IMR-90 (cell line): ENCODE data around the gene MNAT1. TPM values are rescaled to one million over a fixed set of nuclear protein-coding genes. Genes with fewer than 3 reads are reported as not detected.

Source experiments
- ATAC-seq: fragments of 200-7000 bp; cut with Tn5 transposase; 2 replicates; pipeline ENCODE4 v1.9.1; 2020; ENCODE audit warnings: low read depth, mild to moderate bottlenecking, moderate library complexity
- BruUV-seq: library from RNA; stranded (reverse); fragments of 400-500 nt; replicated peaks from 2 replicates; lab custom pipeline; 2021; lab: Mats Ljungman, UMichigan
- CTCF ChIA-PET: fragments of 300-600 bp; formaldehyde crosslinking; extraction: SDS; loops from one replicate; lab custom pipeline; 2021; ENCODE audit warnings: antibody characterized with exemption; lab: Yijun Ruan, JAX
- POLR2A ChIA-PET: fragments of 300-600 bp; sonication (Branson Sonifier 250); formaldehyde crosslinking; loops from one replicate; lab custom pipeline; 2022; ENCODE audit warnings: antibody characterized with exemption; ENCODE audit not compliant: unreplicated experiment; lab: Charles Lee
- DNase-seq: peaks from one replicate; pipeline ENCODE4 v3.0.0; 2013
- H2AFZ ChIP-seq: replicated peaks from 2 replicates; pipeline ENCODE3; 2013; ENCODE audit warnings: low read length, mild to moderate bottlenecking; ENCODE audit not compliant: poor library complexity
- H2AK5ac ChIP-seq: 2 replicates; pipeline ENCODE4 v1.6.1; 2013; ENCODE audit warnings: low read depth, low read length, inconsistent platforms
- H2AK9ac ChIP-seq: replicated peaks from 2 replicates; pipeline ENCODE3; 2013; ENCODE audit warnings: mild to moderate bottlenecking, low read depth, low read length, moderate library complexity; ENCODE audit not compliant: poor library complexity
- H2BK120ac ChIP-seq: 2 replicates; pipeline ENCODE4 v1.6.1; 2013; ENCODE audit warnings: low read depth, low read length, inconsistent platforms
- H2BK15ac ChIP-seq: 3 replicates; pipeline ENCODE4 v1.6.1; 2013; ENCODE audit warnings: low read depth, low read length, inconsistent platforms
- H2BK20ac ChIP-seq: 2 replicates; pipeline ENCODE4 v1.6.1; 2013; ENCODE audit warnings: low read depth, mild to moderate bottlenecking, inconsistent platforms, low read length, moderate library complexity
- H2BK5ac ChIP-seq: 2 replicates; pipeline ENCODE4 v1.6.1; 2013; ENCODE audit warnings: mild to moderate bottlenecking, low read depth, low read length, inconsistent platforms; ENCODE audit not compliant: poor library complexity, severe bottlenecking
- H3K14ac ChIP-seq: replicated peaks from 2 replicates; pipeline ENCODE4 v1.6.1; 2013; ENCODE audit warnings: low read depth, low read length, inconsistent platforms
- H3K18ac ChIP-seq: 2 replicates; pipeline ENCODE4 v1.6.1; 2013; ENCODE audit warnings: low read depth, low read length, control low read depth
- H3K23ac ChIP-seq: 2 replicates; pipeline ENCODE4 v1.6.1; 2013; ENCODE audit warnings: low read depth, low read length, inconsistent platforms
- H3K27ac ChIP-seq: 2 replicates; pipeline ENCODE4 v1.5.1; 2013; ENCODE audit warnings: mild to moderate bottlenecking, control low read depth, low read length; ENCODE audit not compliant: insufficient read depth
- H3K27me3 ChIP-seq: 2 replicates; pipeline ENCODE4 v1.6.1; 2013; ENCODE audit warnings: low read length; ENCODE audit not compliant: control insufficient read depth, insufficient read depth
- H3K36me3 ChIP-seq: 2 replicates; pipeline ENCODE4 v1.6.1; 2013; ENCODE audit warnings: low read length, mixed read lengths; ENCODE audit not compliant: control insufficient read depth, insufficient read depth
- H3K4ac ChIP-seq: 2 replicates; pipeline ENCODE4 v1.6.1; 2013; ENCODE audit warnings: low read depth, low read length, inconsistent platforms
- H3K4me1 ChIP-seq: 2 replicates; pipeline ENCODE4 v1.6.1; 2013; ENCODE audit warnings: low read length, mixed read lengths; ENCODE audit not compliant: control insufficient read depth, insufficient read depth
- H3K4me2 ChIP-seq: 2 replicates; pipeline ENCODE4 v1.6.1; 2013; ENCODE audit warnings: low read depth, mild to moderate bottlenecking, control low read depth, low read length, moderate library complexity
- H3K4me3 ChIP-seq: 2 replicates; pipeline ENCODE4 v1.5.1; 2013; ENCODE audit warnings: low read depth, mild to moderate bottlenecking, control low read depth, low read length, moderate library complexity; ENCODE audit not compliant: insufficient read depth
- H3K56ac ChIP-seq: 2 replicates; pipeline ENCODE4 v1.6.1; 2013; ENCODE audit warnings: low read length, inconsistent platforms; ENCODE audit not compliant: insufficient read depth; ENCODE audit errors: extremely low read depth
- H3K79me1 ChIP-seq, 2 experiments: 2 replicates each; pipeline ENCODE4 v1.6.1; 2013; ENCODE audit warnings: low read length in 2 of 2, inconsistent platforms in 1 of 2, low read depth in 1 of 2
- H3K9ac ChIP-seq: 2 replicates; pipeline ENCODE4 v1.6.1; 2013; ENCODE audit warnings: low read depth, low read length, control low read depth
- H3K9me1 ChIP-seq: 2 replicates; pipeline ENCODE4 v1.6.1; 2013; ENCODE audit warnings: low read length, inconsistent platforms; ENCODE audit not compliant: insufficient read depth
- H3K9me3 ChIP-seq: 2 replicates; pipeline ENCODE4 v1.6.1; 2013; ENCODE audit warnings: low read length; ENCODE audit not compliant: control insufficient read depth, insufficient read depth
- H4K20me1 ChIP-seq: 2 replicates; pipeline ENCODE4 v1.6.1; 2013; ENCODE audit warnings: low read length, inconsistent platforms; ENCODE audit not compliant: insufficient read depth
- H4K5ac ChIP-seq: 2 replicates; pipeline ENCODE4 v1.6.1; 2013; ENCODE audit warnings: mild to moderate bottlenecking, low read depth, low read length, control low read depth
- H4K8ac ChIP-seq, 2 experiments: 2 replicates each; pipeline ENCODE4 v1.6.1; 2013; ENCODE audit warnings: low read depth in 2 of 2, low read length in 2 of 2, control low read depth in 1 of 2, inconsistent platforms in 1 of 2
- H4K91ac ChIP-seq: 2 replicates; pipeline ENCODE4 v1.6.1; 2013; ENCODE audit warnings: low read depth, low read length, inconsistent platforms; ENCODE audit not compliant: insufficient read depth
- BHLHE40 ChIP-seq: fragments of 150-350 bp; IDR thresholded peaks from 2 replicates; pipeline ENCODE4 v1.6.1; 2016; ENCODE audit warnings: mild to moderate bottlenecking, low read depth, low read length
- CHD1 ChIP-seq: IDR thresholded peaks from 2 replicates; pipeline ENCODE4 v1.6.1; 2012; ENCODE audit warnings: low read depth, low read length, improper control_type of control experiment
- ELK1 ChIP-seq: fragments of 150-350 bp; IDR thresholded peaks from 2 replicates; pipeline ENCODE4 v1.6.1; 2016; ENCODE audit warnings: low read depth, mild to moderate bottlenecking, low read length, moderate library complexity, borderline replicate concordance
- MAZ ChIP-seq: IDR thresholded peaks from 2 replicates; pipeline ENCODE4 v1.6.1; 2012; ENCODE audit warnings: low read depth, mild to moderate bottlenecking, low read length, improper control_type of control experiment, moderate library complexity, borderline replicate concordance
- SMC3 ChIP-seq: fragments of 150-350 bp; IDR thresholded peaks from 2 replicates; pipeline ENCODE4 v1.6.1; 2016; ENCODE audit warnings: low read depth, mild to moderate bottlenecking, antibody characterized with exemption, low read length, moderate library complexity
- WGBS, 2 experiments: methylation state at CpG; one replicate each; pipeline versions ENCODE4 v1.1.5 to v1.1.7; 2013; ENCODE audit warnings: missing lambda C conversion rate in 2 of 2; ENCODE audit not compliant: insufficient read length in 1 of 2; ENCODE audit errors: extremely low coverage in 2 of 2; 5-methylcytosine and 5-hydroxymethylcytosine counted together
- dilution Hi-C: fragments of 300-500 bp; cut with HindIII; formaldehyde crosslinking; loops from one replicate; pipeline ENCODE4 v1.14.3; 2018; ENCODE audit warnings: low sequenced_read_pairs; ENCODE audit not compliant: unreplicated experiment
- in situ Hi-C: fragments of 300-500 bp; cut with MboI; formaldehyde crosslinking; loops from 3 replicates; pipeline ENCODE4 v1.14.3; 2019; ENCODE audit warnings: low sequenced_read_pairs, inconsistent platforms, mixed read lengths
- intact Hi-C: fragments of 100-400 bp; cut with micrococcal nuclease; formaldehyde crosslinking; loops from 2 replicates; pipeline ENCODE4 v1.10.0; 2022
- polyA plus RNA-seq, 3 experiments: library from polyadenylated mRNA; depleted of rRNA; stranded (reverse); fragments of >200 nt; gene quantifications; 2 replicates each; pipeline ENCODE4 v1.2.3, GENCODE V29; 2012; ENCODE audit warnings: low replicate concordance in 1 of 3
- total RNA-seq: library from RNA; depleted of rRNA; stranded (reverse); fragments of >200 nt; gene quantifications from 2 replicates; pipeline ENCODE4 v1.2.3, GENCODE V29; 2012
- TF ChIP-seq, protein P1 (sequence below): fragments of 150-350 bp; IDR thresholded peaks from 2 replicates; pipeline ENCODE4 v1.6.1; 2017; ENCODE audit warnings: mild to moderate bottlenecking, antibody characterized with exemption, low read length, low read depth

The MNAT1 gene
- total and polyA plus RNA-seq, 2 of the 4 experiments (the other 2 are of a cell fraction) = 48.2 to 53.0 TPM

- Histone ChIP-seq H3K56ac (no peak overlapping the region), H3K79me1 (peaks cover 9 to 21% of the 10 kb centered on the region in 2 experiments), H4K91ac (no peak overlapping the region), H3K9ac (no peak overlapping the region), H3K4me2 (no peak overlapping the region), H2BK15ac (no peak overlapping the region), H2BK120ac (no peak overlapping the region), H3K23ac (no peak overlapping the region), H3K27ac (no peak overlapping the region), H3K4ac (no peak overlapping the region), H3K4me1 (0 out of 2 replicates have a peak, but pooled peaks cover 2% of the 10 kb centered on the region), H2AK9ac (no peak overlapping the region), H3K14ac (no peak overlapping the region), H2BK20ac (no peak overlapping the region), H3K36me3 (peaks cover under 1% of the 10 kb centered on the region; the same call in 1 of the 2 replicates), H3K4me3 (no peak overlapping the region), H4K5ac (no peak overlapping the region), H2BK5ac (no peak overlapping the region), H2AFZ (no peak overlapping the region), H3K9me3 (no peaks in the 10 kb centered on the region), H3K27me3 (no peaks in the 10 kb centered on the region), H3K9me1 (no peaks in the 10 kb centered on the region), H4K20me1 (no peaks in the 10 kb centered on the region), H2AK5ac (no peak overlapping the region), H3K18ac (no peak overlapping the region), H4K8ac (no peak overlapping the region)
- no TSS peak for BruUV-seq
- DNase-seq (no peak), ATAC-seq (no peak)
- WGBS, 2 experiments = no CpG with 5 or more reads among the region's 2 CpGs
- dilution Hi-C loops (no loop called here), in situ Hi-C loops (no loop called here), intact Hi-C loops (no loop called here)
- ChIA-PET CTCF (no interaction called here), POLR2A (no interaction called here)
- no peak for TF ChIP-seq BHLHE40
- TF ChIP-seq ELK1 = no peak
- no peak for TF ChIP-seq SMC3
- no peak for TF ChIP-seq CHD1
- TF ChIP-seq MAZ = no peak
- TF ChIP-seq, protein P1, sequence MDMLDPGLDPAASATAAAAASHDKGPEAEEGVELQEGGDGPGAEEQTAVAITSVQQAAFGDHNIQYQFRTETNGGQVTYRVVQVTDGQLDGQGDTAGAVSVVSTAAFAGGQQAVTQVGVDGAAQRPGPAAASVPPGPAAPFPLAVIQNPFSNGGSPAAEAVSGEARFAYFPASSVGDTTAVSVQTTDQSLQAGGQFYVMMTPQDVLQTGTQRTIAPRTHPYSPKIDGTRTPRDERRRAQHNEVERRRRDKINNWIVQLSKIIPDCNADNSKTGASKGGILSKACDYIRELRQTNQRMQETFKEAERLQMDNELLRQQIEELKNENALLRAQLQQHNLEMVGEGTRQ = no peak
Observed at GRCh38 chr14:60807247-60807646, 72.7 kb downstream of the MNAT1 start.
